Effector CD8-positive, alpha-beta T cell (primary cell): Measurements from ENCODE around the gene WDR43.
"Not testable (repeated sequence)": the region's sequence is repeated elsewhere in the genome, so short reads cannot be mapped to it uniquely, and the experiment has no call there.

Source experiments
- DNase-seq: peaks from one replicate; lab custom pipeline; 2025; lab: John Stamatoyannopoulos, UW

Gene WDR43

GRCh38 chr2:28960401-28960800 lies 65.9 kb downstream of the WDR43 start:
- no peak for DNase-seq

GRCh38 chr2:28962505-28962904 lies 68.0 kb downstream of the WDR43 start:
- DNase-seq, result no peak

GRCh38 chr2:28970464-28971160 lies 76.1 kb downstream of the WDR43 start:
- no peak for DNase-seq

- DNase-seq, result no peak
These were observed 78.4 kb downstream of the WDR43 start for GRCh38 chr2:28972778-28973335.

- DNase-seq, result no peak
These were observed 79.8 kb downstream of the WDR43 start for GRCh38 chr2:28974252-28974651.

- DNase-seq, result no peak
These were observed 81.2 kb downstream of the WDR43 start for GRCh38 chr2:28975671-28976070.

GRCh38 chr2:28976584-28976983 lies 82.1 kb downstream of the WDR43 start:
- DNase-seq, result no peak

GRCh38 chr2:28977176-28977875 lies 82.9 kb downstream of the WDR43 start:
- no peak for DNase-seq

GRCh38 chr2:28978001-28978400 lies 83.5 kb downstream of the WDR43 start:
- DNase-seq, result not testable (repeated sequence)

- DNase-seq, result no peak
These were observed 84.1 kb downstream of the WDR43 start for GRCh38 chr2:28978606-28979005.

GRCh38 chr2:28979041-28979440 lies 84.6 kb downstream of the WDR43 start:
- DNase-seq, result no peak

GRCh38 chr2:28979576-28980366 lies 85.3 kb downstream of the WDR43 start:
- DNase-seq, result no peak

GRCh38 chr2:28980368-28981015 lies 86.0 kb downstream of the WDR43 start:
- no peak for DNase-seq

GRCh38 chr2:28981016-28981441 lies 86.6 kb downstream of the WDR43 start, which contains the start of gene TOGARAM2:
Gene TOGARAM2, plus strand, starts transcription at chr2:28981298. Its CDS starts 13,537 bp downstream, at chr2:28994835.
- DNase-seq, result no peak

GRCh38 chr2:28981620-28982376 lies 87.3 kb downstream of the WDR43 start:
- no peak for DNase-seq

GRCh38 chr2:28982381-28982950 lies 88.0 kb downstream of the WDR43 start:
- no peak for DNase-seq

- no peak for DNase-seq
These were observed 92.0 kb downstream of the WDR43 start for GRCh38 chr2:28986429-28986828.

- DNase-seq, result no peak
These were observed 95.5 kb downstream of the WDR43 start for GRCh38 chr2:28989973-28990372.

GRCh38 chr2:28990445-28990844 lies 96.0 kb downstream of the WDR43 start:
- no peak for DNase-seq

- DNase-seq, result no peak
These were observed 96.6 kb downstream of the WDR43 start for GRCh38 chr2:28991021-28991420.

- no peak for DNase-seq
These were observed 97.0 kb downstream of the WDR43 start for GRCh38 chr2:28991460-28991859.
